CD4-positive, alpha-beta memory T cell (primary cell): ENCODE results near the gene CNPY4. TPM values are rescaled to one million over a fixed set of nuclear protein-coding genes. Genes with fewer than 3 reads are reported as not detected.

ENCODE experiments used
- CTCF ChIA-PET: fragments of 350-600 bp; sonication (Branson Sonifier 250); formaldehyde crosslinking; loops from one replicate; lab custom pipeline; 2021; ENCODE audit warnings: inconsistent platforms; ENCODE audit not compliant: partially characterized antibody; lab: Charles Lee
- POLR2A ChIA-PET: fragments of 350-600 bp; sonication (Branson Sonifier 250); formaldehyde crosslinking; loops from one replicate; lab custom pipeline; 2021; ENCODE audit not compliant: partially characterized antibody; lab: Charles Lee
- DNase-seq, 5 donors: peaks; one replicate each; pipeline versions ENCODE4 v3.0.0 to v3.0.0-alpha.2; 2020 to 2022; ENCODE audit warnings: mixed read lengths in 1 of 5
- H3K27ac ChIP-seq: one replicate; pipeline ENCODE4 v1.7.0; 2013; ENCODE audit warnings: low read depth, low read length
- H3K27me3 ChIP-seq: 2 replicates; pipeline ENCODE4 v1.7.0; 2013; ENCODE audit warnings: mild to moderate bottlenecking, low read length, moderate library complexity; ENCODE audit not compliant: insufficient read depth
- H3K36me3 ChIP-seq: 2 replicates; pipeline ENCODE4 v1.7.0; 2013; ENCODE audit warnings: mild to moderate bottlenecking, low read length, moderate library complexity; ENCODE audit not compliant: insufficient read depth
- H3K4me1 ChIP-seq: 2 replicates; pipeline ENCODE4 v1.7.0; 2013; ENCODE audit warnings: mild to moderate bottlenecking, low read length, moderate library complexity; ENCODE audit not compliant: insufficient read depth
- H3K4me3 ChIP-seq, 2 donors: one replicate each; pipeline ENCODE4 v1.7.0; 2013; ENCODE audit warnings: low read length in 2 of 2, mild to moderate bottlenecking in 1 of 2
- H3K9me3 ChIP-seq, 2 donors: one replicate each; pipeline ENCODE4 v1.7.0; 2013; ENCODE audit warnings: low read length in 2 of 2, control low read depth in 1 of 2; ENCODE audit not compliant: control insufficient read depth in 1 of 2
- H3K27ac Mint-ChIP-seq, 7 donors: one replicate each; pipeline ENCODE4 v1.8.0; 2020 to 2021; ENCODE audit warnings: mixed read lengths in 7 of 7, mild to moderate bottlenecking in 6 of 7, inconsistent platforms in 3 of 7, moderate library complexity in 3 of 7
- H3K27me3 Mint-ChIP-seq, 2 donors: one replicate each; pipeline ENCODE4 v1.8.0; 2020 to 2021; ENCODE audit warnings: mixed read lengths in 2 of 2
- H3K36me3 Mint-ChIP-seq, 2 donors: one replicate each; pipeline ENCODE4 v1.8.0; 2020 to 2021; ENCODE audit warnings: mixed read lengths in 2 of 2, inconsistent platforms in 1 of 2, mild to moderate bottlenecking in 1 of 2
- H3K4me1 Mint-ChIP-seq, 4 donors: one replicate each; pipeline ENCODE4 v1.8.0; 2020 to 2021; ENCODE audit warnings: mixed read lengths in 4 of 4, mild to moderate bottlenecking in 1 of 4
- H3K4me3 Mint-ChIP-seq, 8 donors: one replicate each; pipeline ENCODE4 v1.8.0; 2020 to 2021; ENCODE audit warnings: mixed read lengths in 8 of 8, mild to moderate bottlenecking in 7 of 8, moderate library complexity in 6 of 8, inconsistent platforms in 3 of 8
- H3K9me3 Mint-ChIP-seq, 8 donors: one replicate each; pipeline ENCODE4 v1.8.0; 2020 to 2021; ENCODE audit warnings: mixed read lengths in 8 of 8, mild to moderate bottlenecking in 5 of 8, inconsistent platforms in 3 of 8, moderate library complexity in 1 of 8
- intact Hi-C: fragments of 100-400 bp; cut with micrococcal nuclease; formaldehyde crosslinking; loops from one replicate; pipeline ENCODE4 v1.15.1; 2023
- polyA plus RNA-seq, 2 donors: library from polyadenylated mRNA; unstranded; fragments of 300-500 nt; fragmentation: Illumina TruSeq; gene quantifications; one replicate each; pipeline ENCODE4 v1.2.3, GENCODE V29; 2021
- total RNA-seq, 2 experiments: library from RNA; stranded (reverse); gene quantifications; one replicate each; pipeline ENCODE4 v1.2.3, GENCODE V29; 2021

Gene CNPY4
- total and polyA plus RNA-seq, 4 experiments from 2014 or later: 14.8 to 69.8 (median 46.9) TPM

DNA sequence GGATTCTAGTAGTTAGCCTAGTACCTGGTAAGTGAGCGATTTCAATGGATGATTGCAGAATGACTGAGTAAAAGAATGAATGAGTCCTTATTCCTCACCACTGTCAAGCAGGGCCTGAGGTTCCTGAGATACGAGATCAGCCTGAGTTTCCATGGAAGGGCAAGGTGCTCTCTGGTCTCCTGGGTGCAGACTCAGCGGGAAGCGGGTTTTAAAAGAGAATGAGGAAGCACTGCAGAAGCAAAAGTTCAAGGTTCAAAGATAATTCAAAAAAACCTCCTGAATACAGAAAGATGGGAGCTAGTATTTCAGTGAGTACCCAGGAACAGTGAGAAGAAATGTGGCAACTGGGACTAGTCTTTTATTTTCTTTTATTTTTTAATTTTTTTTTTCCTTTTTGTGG, 42.2 kb upstream of the CNPY4 start:
- Histone ChIP-seq H3K27ac (no peak overlapping the region), H3K9me3 (no peaks in the 10 kb centered on the region), H3K27me3 (no peaks in the 10 kb centered on the region), H3K4me3 (no peak overlapping the region), H3K4me1 (peaks cover 17% of the 10 kb centered on the region), H3K36me3 (peaks cover 49% of the 10 kb centered on the region)
- H3K4me1 Mint-ChIP-seq: peaks cover 19 to 40% (median 30%) of the 10 kb centered on the region in 4 donors
- ChIA-PET CTCF (no interaction called here), POLR2A (no interaction called here)
- H3K4me3 Mint-ChIP-seq: peak overlapping the region in 1 of 8 donors; percentile 49
- H3K9me3 Mint-ChIP-seq: peaks cover 0 to 9% (median 5%) of the 10 kb centered on the region in 8 donors
- H3K27me3 Mint-ChIP-seq: no peaks in the 10 kb centered on the region
- peaks cover 58 to 59% of the 10 kb centered on the region in 2 donors for H3K36me3 Mint-ChIP-seq
- DNase-seq: no peak
- H3K27ac Mint-ChIP-seq: peak overlapping the region in 1 of 7 donors; percentile 75
- intact Hi-C loops: no loop called here

DNA sequence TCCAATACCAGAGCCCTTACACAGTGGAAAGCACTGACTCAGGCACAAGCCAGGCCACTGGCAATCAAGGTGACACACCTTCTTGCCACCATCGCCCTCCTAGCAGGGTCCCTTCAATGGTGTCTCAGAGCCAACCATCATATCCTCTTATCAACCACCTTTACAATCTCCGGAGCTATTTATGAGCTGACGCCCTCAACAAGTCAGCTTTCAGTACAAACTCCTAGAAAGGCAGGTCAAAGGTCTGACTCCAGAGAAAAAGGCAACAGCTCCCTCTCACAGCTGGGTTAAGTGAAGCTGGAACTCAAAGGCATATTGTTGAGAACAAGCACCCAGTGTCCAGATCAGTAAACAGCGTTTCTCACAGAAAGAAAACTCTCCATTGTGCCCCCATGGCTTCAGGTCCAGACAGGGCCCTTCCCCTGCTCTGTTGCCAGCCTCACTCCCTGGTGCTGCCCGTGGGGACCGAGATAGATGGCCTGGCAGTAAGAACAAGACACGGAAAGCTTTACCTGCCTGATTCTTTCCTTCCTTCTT, 40.3 kb upstream of the CNPY4 start:
- Mint-ChIP-seq H3K4me1 (peaks cover 23 to 48% (median 36%) of the 10 kb centered on the region in 4 donors), H3K36me3 (peaks cover 40 to 49% of the 10 kb centered on the region in 2 donors), H3K4me3 (peak overlapping the region in 6 of 8 donors; percentile 30 to 71 (median 51)), H3K9me3 (peaks cover 0 to 1% (median 0%) of the 10 kb centered on the region in 8 donors), H3K27ac (peak overlapping the region in 5 of 7 donors; percentile 2 to 83 (median 30)), H3K27me3 (no peaks in the 10 kb centered on the region)
- intact Hi-C loops: no loop called here
- DNase-seq: no peak
- H3K9me3 ChIP-seq: no peaks in the 10 kb centered on the region
- no peaks in the 10 kb centered on the region for H3K27me3 ChIP-seq
- CTCF ChIA-PET: no interaction called here
- H3K4me1 ChIP-seq: peaks cover 25% of the 10 kb centered on the region
- H3K4me3 ChIP-seq: no peak overlapping the region
- POLR2A ChIA-PET: no interaction called here
- H3K36me3 ChIP-seq: peaks cover 33% of the 10 kb centered on the region
- no peak overlapping the region for H3K27ac ChIP-seq

DNA sequence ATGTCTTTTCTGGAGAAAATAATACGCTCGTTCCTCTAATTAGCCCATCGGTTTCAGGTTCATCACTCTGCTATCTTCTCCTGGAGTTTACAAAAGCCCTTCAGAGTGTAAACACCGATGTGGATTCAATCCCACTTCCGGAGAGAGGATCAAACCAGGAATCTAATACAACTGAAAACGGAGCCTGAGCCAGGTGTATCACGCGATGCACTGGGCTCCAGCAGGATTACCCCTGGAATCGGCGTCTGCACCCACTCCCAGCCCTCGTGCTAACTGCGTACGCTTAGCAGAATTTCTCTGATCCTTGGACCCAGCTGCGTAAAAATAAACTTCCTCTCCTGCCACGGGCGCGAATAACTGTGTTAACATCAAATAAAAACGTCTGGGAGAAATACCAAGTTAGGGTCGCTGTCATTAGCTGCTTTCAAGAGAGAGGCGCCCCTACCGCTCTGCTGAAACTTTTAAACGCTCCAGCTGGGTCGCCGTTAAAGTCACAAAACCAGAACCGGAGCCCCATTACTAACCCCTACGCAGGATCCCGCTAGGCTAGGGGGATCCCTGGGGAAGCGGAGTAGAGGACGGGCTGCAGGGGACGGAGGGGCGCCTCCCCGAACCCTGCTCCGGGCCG, 38.4 kb upstream of the CNPY4 start:
- H3K27ac ChIP-seq: peak overlapping the region; percentile 74
- H3K36me3 Mint-ChIP-seq: peaks cover 21 to 32% of the 10 kb centered on the region in 2 donors
- DNase-seq: no peak
- ChIA-PET CTCF (no interaction called here), POLR2A (interaction anchor here (0.6 to 2.5 kb wide), 5 partner anchors 9 to 162 kb away, joined by 3 to 26 read pairs (median 3); partner anchors contain the start of genes AP4M1, MCM7, TRIM4 and ZKSCAN1)
- no peaks in the 10 kb centered on the region for H3K9me3 Mint-ChIP-seq
- peaks cover 25% of the 10 kb centered on the region for H3K4me1 ChIP-seq
- intact Hi-C loops: loop anchor here (1.0 to 10.0 kb wide), 10 partner anchors 19 to 526 kb away; partner anchors contain the start of genes AZGP1, CNPY4, FAM200A and MEPCE
- H3K4me1 Mint-ChIP-seq: peaks cover 23 to 48% (median 36%) of the 10 kb centered on the region in 4 donors
- peaks cover 15% of the 10 kb centered on the region for H3K36me3 ChIP-seq
- H3K9me3 ChIP-seq: no peaks in the 10 kb centered on the region
- no peaks in the 10 kb centered on the region for H3K27me3 Mint-ChIP-seq
- peak overlapping the region; percentile 76 to 98 (median 88) for H3K27ac Mint-ChIP-seq
- peak overlapping the region; percentile 85 to 97 (median 94) for H3K4me3 Mint-ChIP-seq
- H3K27me3 ChIP-seq: no peaks in the 10 kb centered on the region
- peak overlapping the region; percentile 87 to 88 for H3K4me3 ChIP-seq

DNA sequence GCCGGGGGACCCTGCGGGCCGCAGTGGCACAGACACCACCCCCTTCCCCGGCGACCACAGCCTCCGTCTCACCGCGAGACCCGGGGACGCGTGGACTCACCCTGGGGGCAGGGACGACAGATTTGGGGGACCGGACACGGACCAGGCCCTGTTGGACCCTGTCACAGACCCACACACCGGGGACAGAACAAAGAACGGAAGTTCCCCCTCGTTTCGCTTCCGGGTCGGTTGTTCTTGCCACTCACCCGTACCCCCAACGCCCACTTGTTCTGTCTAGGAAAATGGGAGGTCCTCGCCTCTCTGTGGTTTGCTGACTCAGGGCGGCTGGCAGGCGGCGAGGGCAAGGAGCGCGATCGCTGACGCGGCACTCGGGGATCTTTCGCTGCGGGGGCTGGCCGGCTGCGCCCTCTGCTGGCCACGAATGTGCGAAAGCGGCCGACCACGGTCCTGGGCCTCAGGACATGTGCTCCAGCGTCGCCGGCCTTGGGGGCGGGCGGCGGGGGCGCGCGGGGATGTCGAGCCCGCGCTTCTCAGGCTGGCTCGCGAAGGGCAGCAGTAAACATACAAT, 37.8 kb upstream of the CNPY4 start, which contains the start of gene ZNF3:
ZNF3 (minus strand) TSS at position 189 of the 568 bp plus-strand sequence. CDS start 4,366 bp downstream, outside the sequence.
- H3K9me3 Mint-ChIP-seq: no peaks in the 10 kb centered on the region
- CTCF ChIA-PET: interaction anchor here (0.7 to 1.5 kb wide), 17 partner anchors 9 to 578 kb away, joined by 3 to 15 read pairs (median 4); partner anchors contain the start of genes AP4M1, LAMTOR4, MBLAC1 and MCM7
- peaks cover 23 to 48% (median 36%) of the 10 kb centered on the region in 4 donors for H3K4me1 Mint-ChIP-seq
- Histone ChIP-seq H3K4me1 (peaks cover 25% of the 10 kb centered on the region), H3K27ac (peak within 1 kb of the TSS; percentile 74), H3K36me3 (peaks cover 9% of the 10 kb centered on the region), H3K9me3 (no peaks in the 10 kb centered on the region), H3K27me3 (no peaks in the 10 kb centered on the region), H3K4me3 (peak within 1 kb of the TSS; percentile 87 to 88)
- H3K27ac Mint-ChIP-seq: peak within 1 kb of the TSS; percentile 90 to 99 (median 95)
- peak within 1 kb of the TSS; percentile 85 to 97 (median 94) for H3K4me3 Mint-ChIP-seq
- no peaks in the 10 kb centered on the region for H3K27me3 Mint-ChIP-seq
- POLR2A ChIA-PET: interaction anchor here (0.7 to 2.5 kb wide), 9 partner anchors 13 to 263 kb away, joined by 3 to 26 read pairs (median 7); partner anchors contain the start of genes AP4M1, MBLAC1, MCM7 and TRIM4
- DNase-seq: peak; percentile 98 to 99 (median 98)
- intact Hi-C loops: loop anchor here (1.0 to 10.0 kb wide), 11 partner anchors 19 to 527 kb away; partner anchors contain the start of genes AZGP1, CNPY4, FAM200A and MEPCE
- peaks cover 15 to 26% of the 10 kb centered on the region in 2 donors for H3K36me3 Mint-ChIP-seq

DNA sequence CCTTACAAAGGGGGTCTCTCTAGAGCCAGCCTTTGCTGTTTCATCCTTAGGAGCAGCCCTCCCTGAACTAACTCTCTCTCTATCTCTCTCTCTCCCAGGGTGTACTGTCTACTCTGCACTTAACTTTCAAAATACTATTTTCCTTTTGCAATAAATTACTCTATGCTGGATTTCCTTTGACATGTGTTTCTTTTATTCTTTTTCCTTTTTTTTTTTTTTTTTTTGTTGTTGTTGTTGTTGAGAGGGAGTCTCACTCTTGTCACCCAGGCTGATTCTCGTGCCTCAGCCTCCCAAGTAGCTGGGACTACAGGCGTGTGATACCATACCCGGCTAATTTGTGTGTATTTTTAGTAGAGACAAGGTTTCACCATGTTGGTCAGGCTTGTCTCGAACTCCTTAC, 36.5 kb upstream of the CNPY4 start:
- no peak overlapping the region for H3K27ac ChIP-seq
- H3K27me3 Mint-ChIP-seq: no peaks in the 10 kb centered on the region
- intact Hi-C loops: loop anchor here (2.0 to 10.0 kb wide), 4 partner anchors 106 to 528 kb away; partner anchors contain the start of genes AZGP1, FAM200A, MEPCE and ZCWPW1
- ChIA-PET POLR2A (interaction anchor here (0.5 to 2.5 kb wide), 13 partner anchors 12 to 559 kb away, joined by 3 to 26 read pairs (median 6); partner anchors contain the start of genes AP4M1, MBLAC1, MCM7 and TRIM4), CTCF (interaction anchor here (0.7 to 1.5 kb wide), 19 partner anchors 7 to 271 kb away, joined by 3 to 15 read pairs (median 4); partner anchors contain the start of genes AP4M1, LAMTOR4, MBLAC1 and MCM7)
- H3K4me3 Mint-ChIP-seq: peak overlapping the region in 7 of 8 donors; percentile 80 to 97 (median 87)
- peaks cover 23 to 52% (median 38%) of the 10 kb centered on the region in 4 donors for H3K4me1 Mint-ChIP-seq
- H3K36me3 ChIP-seq: peaks cover 3% of the 10 kb centered on the region
- peak overlapping the region in 1 of 2 donors; percentile 88 for H3K4me3 ChIP-seq
- H3K9me3 Mint-ChIP-seq: no peaks in the 10 kb centered on the region
- H3K27ac Mint-ChIP-seq: peak overlapping the region; percentile 84 to 99 (median 91)
- no peaks in the 10 kb centered on the region for H3K27me3 ChIP-seq
- no peak for DNase-seq
- no peaks in the 10 kb centered on the region for H3K9me3 ChIP-seq
- H3K4me1 ChIP-seq: peaks cover 28% of the 10 kb centered on the region
- peaks cover 10 to 19% of the 10 kb centered on the region in 2 donors for H3K36me3 Mint-ChIP-seq

DNA sequence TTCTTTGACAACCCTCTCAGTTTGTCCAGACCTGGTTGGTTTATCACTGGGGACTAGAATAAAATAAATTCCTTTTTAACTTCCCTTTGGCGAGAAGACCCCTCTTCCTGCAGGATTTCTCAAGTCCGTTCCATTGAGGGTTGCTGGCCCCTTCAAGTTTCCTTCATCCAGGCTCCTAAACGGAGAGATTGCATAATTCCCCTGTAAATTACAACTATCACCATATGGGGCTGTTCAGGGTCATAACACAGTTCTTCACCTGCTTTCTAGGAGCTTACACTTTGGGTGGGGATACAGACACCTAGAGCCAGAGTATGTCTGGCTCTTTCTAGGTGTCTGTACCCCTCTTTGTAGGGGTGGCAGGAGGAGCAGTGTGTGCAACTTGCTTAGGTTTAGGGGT, 33.9 kb upstream of the CNPY4 start:
- Histone ChIP-seq H3K9me3 (no peaks in the 10 kb centered on the region), H3K36me3 (peaks cover 3% of the 10 kb centered on the region), H3K27ac (no peak overlapping the region), H3K4me1 (peaks cover 34% of the 10 kb centered on the region), H3K4me3 (no peak overlapping the region), H3K27me3 (no peaks in the 10 kb centered on the region)
- H3K4me3 Mint-ChIP-seq: peak overlapping the region in 1 of 8 donors; percentile 7
- DNase-seq: no peak
- POLR2A ChIA-PET: interaction anchor here (0.6 to 1.6 kb wide), 2 partner anchors 15 to 35 kb away, joined by 3 to 5 read pairs; partner anchors contain the start of gene CNPY4
- peaks cover 24 to 54% (median 39%) of the 10 kb centered on the region in 4 donors for H3K4me1 Mint-ChIP-seq
- CTCF ChIA-PET: interaction anchor here (0.6 to 2.2 kb wide), 4 partner anchors 16 to 614 kb away, joined by 3 to 5 read pairs (median 4); partner anchors contain the start of genes AP4M1 and MCM7
- H3K27ac Mint-ChIP-seq: peak overlapping the region in 2 of 7 donors; percentile 25 to 35
- no peaks in the 10 kb centered on the region for H3K27me3 Mint-ChIP-seq
- H3K36me3 Mint-ChIP-seq: peaks cover 0 to 24% of the 10 kb centered on the region in 2 donors
- intact Hi-C loops: loop anchor here (10.0 kb wide), 1 partner anchor 531 kb away; the partner anchor contains the start of genes FAM200A and ZNF655
- H3K9me3 Mint-ChIP-seq: peaks cover 0 to 2% (median 0%) of the 10 kb centered on the region in 8 donors
